DND-41 (cell line): ENCODE data around the gene P3H3.

Experiments used
- EZH2 ChIP-seq: IDR thresholded peaks from 3 replicates; pipeline ENCODE4 v1.6.1; 2012; ENCODE audit warnings: borderline replicate concordance, low read depth, mild to moderate bottlenecking, moderate library complexity, low read length, inconsistent platforms; ENCODE audit not compliant: severe bottlenecking
- TF ChIP-seq, protein P1 (sequence below): IDR thresholded peaks from 2 replicates; pipeline ENCODE4 v1.5.1; 2012; ENCODE audit warnings: borderline replicate concordance, low read length, moderate library complexity, mild to moderate bottlenecking; ENCODE audit not compliant: poor library complexity, severe bottlenecking; ENCODE audit errors: extremely low read depth

DNA sequence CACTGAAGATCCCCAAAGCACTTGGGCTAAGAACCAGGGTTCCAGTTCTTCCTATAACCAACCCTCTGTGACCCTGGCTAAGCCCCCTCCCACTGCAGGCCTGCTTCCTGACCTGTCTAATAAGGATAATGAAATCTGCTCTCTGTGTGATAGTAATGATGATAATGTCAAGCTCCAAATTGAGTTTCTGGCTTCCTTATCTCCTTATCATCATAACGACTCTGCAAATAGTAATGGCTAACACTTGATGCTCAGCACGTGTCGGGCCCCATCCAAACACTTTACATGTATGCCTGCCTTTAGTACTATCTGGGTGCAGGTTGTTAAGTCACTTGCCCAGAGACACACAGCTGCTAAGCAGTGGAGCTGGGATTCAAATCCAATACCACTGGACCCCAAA lies 11.6 kb upstream of the P3H3 start:
- TF ChIP-seq, protein P1, sequence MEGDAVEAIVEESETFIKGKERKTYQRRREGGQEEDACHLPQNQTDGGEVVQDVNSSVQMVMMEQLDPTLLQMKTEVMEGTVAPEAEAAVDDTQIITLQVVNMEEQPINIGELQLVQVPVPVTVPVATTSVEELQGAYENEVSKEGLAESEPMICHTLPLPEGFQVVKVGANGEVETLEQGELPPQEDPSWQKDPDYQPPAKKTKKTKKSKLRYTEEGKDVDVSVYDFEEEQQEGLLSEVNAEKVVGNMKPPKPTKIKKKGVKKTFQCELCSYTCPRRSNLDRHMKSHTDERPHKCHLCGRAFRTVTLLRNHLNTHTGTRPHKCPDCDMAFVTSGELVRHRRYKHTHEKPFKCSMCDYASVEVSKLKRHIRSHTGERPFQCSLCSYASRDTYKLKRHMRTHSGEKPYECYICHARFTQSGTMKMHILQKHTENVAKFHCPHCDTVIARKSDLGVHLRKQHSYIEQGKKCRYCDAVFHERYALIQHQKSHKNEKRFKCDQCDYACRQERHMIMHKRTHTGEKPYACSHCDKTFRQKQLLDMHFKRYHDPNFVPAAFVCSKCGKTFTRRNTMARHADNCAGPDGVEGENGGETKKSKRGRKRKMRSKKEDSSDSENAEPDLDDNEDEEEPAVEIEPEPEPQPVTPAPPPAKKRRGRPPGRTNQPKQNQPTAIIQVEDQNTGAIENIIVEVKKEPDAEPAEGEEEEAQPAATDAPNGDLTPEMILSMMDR, result no peak
- no peak for TF ChIP-seq EZH2
